Measurements from ENCODE around the gene GOLGA6A.

Gene GOLGA6A

GRCh38 chr15:74123658-74124057 is 41.3 kb upstream of the GOLGA6A start:
- DNase-seq = no peak
- Mint-ChIP-seq H3K4me3 (no peak overlapping the region), H3K27me3 (ENCODE audit: low read depth, poor library complexity) (peaks cover 34% of the 10 kb centered on the region), H3K4me1 (peaks cover 71% of the 10 kb centered on the region), H3K27ac (no peak overlapping the region), H3K36me3 (ENCODE audit: low read depth) (no peaks in the 10 kb centered on the region), H3K9me3 (no peaks in the 10 kb centered on the region)
- TF ChIP-seq CTCF (IDR thresholded peaks at IDR 0.05) = no peak

GRCh38 chr15:74123131-74123429 is 40.7 kb upstream of the GOLGA6A start:
- Mint-ChIP-seq H3K4me1 (peaks cover 75% of the 10 kb centered on the region), H3K4me3 (no peak overlapping the region), H3K27ac (no peak overlapping the region), H3K27me3 (ENCODE audit: low read depth, poor library complexity) (peaks cover 29% of the 10 kb centered on the region), H3K36me3 (ENCODE audit: low read depth) (no peaks in the 10 kb centered on the region), H3K9me3 (peaks cover 4% of the 10 kb centered on the region)
- TF ChIP-seq CTCF (IDR thresholded peaks at IDR 0.05) = no peak
- peak; percentile 55 for DNase-seq

GRCh38 chr15:74122403-74123130 is 40.2 kb upstream of the GOLGA6A start:
- H3K36me3 Mint-ChIP-seq (ENCODE audit: low read depth) = no peaks in the 10 kb centered on the region
- DNase-seq = no peak
- no peak for TF ChIP-seq CTCF (IDR thresholded peaks at IDR 0.05)
- H3K27me3 Mint-ChIP-seq (ENCODE audit: low read depth, poor library complexity) = peaks cover 27% of the 10 kb centered on the region
- peaks cover 6% of the 10 kb centered on the region for H3K9me3 Mint-ChIP-seq
- H3K4me1 Mint-ChIP-seq = peaks cover 80% of the 10 kb centered on the region
- H3K27ac Mint-ChIP-seq = no peak overlapping the region
- no peak overlapping the region for H3K4me3 Mint-ChIP-seq

GRCh38 chr15:74121858-74122257 is 39.5 kb upstream of the GOLGA6A start:
- Mint-ChIP-seq H3K4me1 (peaks cover 75% of the 10 kb centered on the region), H3K9me3 (peaks cover 6% of the 10 kb centered on the region), H3K36me3 (ENCODE audit: low read depth) (no peaks in the 10 kb centered on the region), H3K27ac (no peak overlapping the region), H3K4me3 (no peak overlapping the region), H3K27me3 (ENCODE audit: low read depth, poor library complexity) (peaks cover 20% of the 10 kb centered on the region)
- TF ChIP-seq CTCF (IDR thresholded peaks at IDR 0.05) = no peak
- no peak for DNase-seq

- TF ChIP-seq CTCF (IDR thresholded peaks at IDR 0.05) = no peak
- Mint-ChIP-seq H3K4me3 (peak overlapping the region; percentile 21), H3K27me3 (ENCODE audit: low read depth, poor library complexity) (peaks cover 15% of the 10 kb centered on the region), H3K9me3 (peaks cover 6% of the 10 kb centered on the region), H3K36me3 (ENCODE audit: low read depth) (no peaks in the 10 kb centered on the region), H3K27ac (peak overlapping the region; percentile 68), H3K4me1 (peaks cover 71% of the 10 kb centered on the region)
- peak; percentile 36 for DNase-seq
Observed at GRCh38 chr15:74121039-74121438, 38.7 kb upstream of the GOLGA6A start.

GRCh38 chr15:74120426-74120825 is 38.1 kb upstream of the GOLGA6A start:
- peaks cover 66% of the 10 kb centered on the region for H3K4me1 Mint-ChIP-seq
- TF ChIP-seq CTCF (IDR thresholded peaks at IDR 0.05) = no peak
- H3K27ac Mint-ChIP-seq = no peak overlapping the region
- H3K27me3 Mint-ChIP-seq (ENCODE audit: low read depth, poor library complexity) = peaks cover 15% of the 10 kb centered on the region
- no peak for DNase-seq
- no peaks in the 10 kb centered on the region for H3K36me3 Mint-ChIP-seq (ENCODE audit: low read depth)
- H3K9me3 Mint-ChIP-seq = peaks cover 6% of the 10 kb centered on the region
- H3K4me3 Mint-ChIP-seq = no peak overlapping the region
